Liver (tissue), 3 donors: ENCODE measurements around the gene ZNF414.

Experiments
- ATF3 ChIP-seq: IDR thresholded peaks from 2 replicates; pipeline ENCODE4 v1.6.1; 2016; ENCODE audit warnings: antibody characterized with exemption
- CTCF ChIP-seq: fragments of 150-350 bp; IDR thresholded peaks from 2 replicates; pipeline ENCODE4 v1.5.1; 2017; ENCODE audit warnings: improper control_type of control experiment, low read depth, low read length; ENCODE audit not compliant: missing input control
- GABPA ChIP-seq, 2 donors: IDR thresholded peaks in 1 of 2; conservative IDR thresholded peaks in 1 of 2; 2 replicates each; pipeline ENCODE4 v1.6.1; 2016; ENCODE audit warnings: antibody characterized with exemption in 2 of 2, mild to moderate bottlenecking in 1 of 2, moderate library complexity in 1 of 2
- HNF4G ChIP-seq: IDR thresholded peaks from 2 replicates; pipeline ENCODE4 v1.6.1; 2016; ENCODE audit warnings: antibody characterized with exemption
- MAX ChIP-seq: IDR thresholded peaks from 2 replicates; pipeline ENCODE4 v1.6.1; 2016; ENCODE audit warnings: antibody characterized with exemption
- SP1 ChIP-seq: IDR thresholded peaks from 2 replicates; pipeline ENCODE4 v1.6.1; 2018; ENCODE audit warnings: antibody characterized with exemption, mild to moderate bottlenecking
- YY1 ChIP-seq: IDR thresholded peaks from 2 replicates; pipeline ENCODE4 v1.6.1; 2016; ENCODE audit warnings: antibody characterized with exemption, mild to moderate bottlenecking
- donor health status: healthy.
- donor health status: healthy.

GRCh38 chr19:8484331-8484894 lies 29.6 kb downstream of the ZNF414 start:
- TF ChIP-seq CTCF (no peak), MAX (no peak), YY1 (no peak), ATF3 (no peak), SP1 (no peak), GABPA (IDR thresholded peaks at IDR 0.05 in 1 of 2, conservative IDR thresholded peaks at IDR 0.05 in 1 of 2) (no peak), HNF4G (no peak)
